ENCODE measurements around the gene CYB561D2.

CYB561D2 gene

DNA sequence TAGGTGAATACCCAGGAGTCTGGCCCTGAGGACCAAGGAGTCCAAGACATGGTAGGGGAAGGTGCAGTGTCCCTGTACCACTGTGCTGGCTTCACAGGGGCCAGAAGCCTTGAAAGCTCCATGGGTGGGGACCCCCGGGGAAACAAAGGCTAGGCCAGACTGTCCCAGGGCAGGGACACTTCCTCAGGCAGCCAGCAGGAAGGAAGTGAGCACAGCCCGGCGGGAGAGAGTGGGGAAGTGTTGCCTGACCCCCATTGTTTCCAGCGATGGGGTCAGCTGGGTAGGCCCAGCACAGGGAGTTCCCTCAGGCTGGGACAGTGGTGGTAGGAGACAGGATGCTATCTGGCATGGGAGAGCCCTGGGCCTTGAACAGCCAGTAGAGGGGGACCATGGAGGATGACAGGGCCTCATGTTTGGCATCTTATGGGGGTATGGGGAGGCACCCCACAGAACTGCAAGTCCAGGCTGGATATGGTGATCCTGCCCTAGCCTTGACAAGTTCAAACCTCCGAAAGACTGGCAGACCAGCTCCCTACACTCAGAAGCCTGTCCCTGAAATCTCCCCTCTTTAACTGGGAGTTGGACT lies 27.0 kb upstream of the CYB561D2 start:
- Histone ChIP-seq H3K27ac (ENCODE audit: low read depth, low read length) (peak overlapping the region; percentile 86), H3K4me3 (ENCODE audit: low read depth in 1 of 5, low read length in 5 of 5) (peak overlapping the region in 4 of 5 donors; percentile 16 to 95 (median 58)), H3K4me1 (ENCODE audit: control insufficient read depth in 5 of 5, insufficient read depth in 5 of 5, low read length in 5 of 5) (peaks cover 24 to 79% (median 75%) of the 10 kb centered on the region in 5 donors), H3K27me3 (ENCODE audit: control insufficient read depth in 5 of 5, insufficient read depth in 4 of 5, low read length in 5 of 5) (no peaks in the 10 kb centered on the region), H3K9me3 (ENCODE audit: control insufficient read depth in 5 of 5, low read length in 5 of 5) (no peaks in the 10 kb centered on the region), H3K9ac (ENCODE audit: low read length in 5 of 5) (peak overlapping the region in 2 of 5 donors; percentile 11 to 32), H3K36me3 (ENCODE audit: control insufficient read depth in 5 of 5, insufficient read depth in 5 of 5, low read length in 5 of 5) (peaks cover 0 to 27% (median 22%) of the 10 kb centered on the region in 5 donors)

DNA sequence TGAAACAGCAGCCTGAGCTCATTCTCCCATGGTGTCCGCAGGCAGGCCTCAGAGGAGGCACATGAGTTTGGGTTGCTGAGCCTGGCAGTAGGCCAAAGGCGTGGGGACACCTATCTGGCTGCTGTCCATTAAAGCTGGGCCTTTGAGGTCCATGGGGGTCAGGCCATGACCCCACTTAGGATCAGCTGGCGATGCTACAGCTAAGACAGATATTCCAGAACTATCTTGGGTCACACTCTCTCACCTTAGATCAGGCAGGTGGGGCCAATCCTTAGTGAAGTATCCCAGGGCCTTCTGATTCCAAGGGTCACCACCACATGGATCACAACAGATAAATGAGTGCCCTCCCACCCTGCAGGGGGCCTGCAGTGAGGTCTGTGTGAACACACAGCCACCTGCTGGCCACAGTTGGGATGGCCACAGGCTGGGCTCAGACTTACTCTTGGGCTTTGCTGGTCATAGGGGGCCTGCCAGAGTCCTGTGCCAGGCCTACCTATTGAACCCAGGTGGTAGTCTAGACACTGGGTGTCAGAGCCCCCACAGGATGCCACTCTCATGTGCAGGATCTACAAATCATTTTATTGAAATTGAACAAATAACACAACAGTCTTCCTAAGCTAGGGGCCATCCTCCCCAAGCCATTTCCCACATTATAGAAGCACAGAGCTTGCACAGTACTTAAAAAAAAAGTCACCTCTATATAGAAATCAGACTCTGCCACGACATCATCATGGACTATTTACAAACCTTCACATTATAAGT lies 26.1 kb upstream of the CYB561D2 start:
- H3K4me1 ChIP-seq (ENCODE audit: control insufficient read depth in 5 of 5, insufficient read depth in 5 of 5, low read length in 5 of 5) = peaks cover 16 to 73% (median 68%) of the 10 kb centered on the region in 5 donors
- H3K36me3 ChIP-seq (ENCODE audit: control insufficient read depth in 5 of 5, insufficient read depth in 5 of 5, low read length in 5 of 5) = peaks cover 0 to 23% (median 19%) of the 10 kb centered on the region in 5 donors
- H3K4me3 ChIP-seq (ENCODE audit: low read depth in 1 of 5, low read length in 5 of 5) = peak overlapping the region in 1 of 5 donors; percentile 4
- no peaks in the 10 kb centered on the region for H3K27me3 ChIP-seq (ENCODE audit: control insufficient read depth in 5 of 5, insufficient read depth in 4 of 5, low read length in 5 of 5)
- H3K27ac ChIP-seq (ENCODE audit: low read depth, low read length) = peak overlapping the region; percentile 86
- no peaks in the 10 kb centered on the region for H3K9me3 ChIP-seq (ENCODE audit: control insufficient read depth in 5 of 5, low read length in 5 of 5)
- H3K9ac ChIP-seq (ENCODE audit: low read length in 5 of 5) = peak overlapping the region in 2 of 5 donors; percentile 11 to 32

DNA sequence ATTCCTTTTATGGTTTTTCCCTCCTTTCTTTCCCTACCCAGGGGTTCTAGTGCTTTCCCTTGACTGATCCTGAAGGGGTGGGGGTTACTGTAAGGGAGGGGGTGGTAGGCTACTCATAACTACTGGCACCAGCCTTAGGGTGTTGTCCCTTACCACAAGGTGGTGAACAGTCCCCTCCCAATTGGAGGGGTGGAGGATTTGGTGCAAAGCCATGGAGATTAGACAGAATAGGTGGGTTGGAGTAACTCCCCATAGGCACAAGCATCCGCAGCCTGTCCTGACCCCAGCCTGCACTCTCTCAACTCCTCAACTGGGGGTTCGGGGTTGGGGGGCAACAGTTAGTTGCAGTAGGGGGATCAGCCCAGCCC lies 25.6 kb upstream of the CYB561D2 start:
- Histone ChIP-seq H3K9me3 (ENCODE audit: control insufficient read depth in 5 of 5, low read length in 5 of 5) (no peaks in the 10 kb centered on the region), H3K36me3 (ENCODE audit: control insufficient read depth in 5 of 5, insufficient read depth in 5 of 5, low read length in 5 of 5) (peaks cover 0 to 23% (median 21%) of the 10 kb centered on the region in 5 donors), H3K4me3 (ENCODE audit: low read depth in 1 of 5, low read length in 5 of 5) (no peak overlapping the region), H3K4me1 (ENCODE audit: control insufficient read depth in 5 of 5, insufficient read depth in 5 of 5, low read length in 5 of 5) (peaks cover 11 to 67% (median 62%) of the 10 kb centered on the region in 5 donors), H3K27me3 (ENCODE audit: control insufficient read depth in 5 of 5, insufficient read depth in 4 of 5, low read length in 5 of 5) (no peaks in the 10 kb centered on the region), H3K27ac (ENCODE audit: low read depth, low read length) (peak overlapping the region; percentile 86), H3K9ac (ENCODE audit: low read length in 5 of 5) (no peak overlapping the region)

DNA sequence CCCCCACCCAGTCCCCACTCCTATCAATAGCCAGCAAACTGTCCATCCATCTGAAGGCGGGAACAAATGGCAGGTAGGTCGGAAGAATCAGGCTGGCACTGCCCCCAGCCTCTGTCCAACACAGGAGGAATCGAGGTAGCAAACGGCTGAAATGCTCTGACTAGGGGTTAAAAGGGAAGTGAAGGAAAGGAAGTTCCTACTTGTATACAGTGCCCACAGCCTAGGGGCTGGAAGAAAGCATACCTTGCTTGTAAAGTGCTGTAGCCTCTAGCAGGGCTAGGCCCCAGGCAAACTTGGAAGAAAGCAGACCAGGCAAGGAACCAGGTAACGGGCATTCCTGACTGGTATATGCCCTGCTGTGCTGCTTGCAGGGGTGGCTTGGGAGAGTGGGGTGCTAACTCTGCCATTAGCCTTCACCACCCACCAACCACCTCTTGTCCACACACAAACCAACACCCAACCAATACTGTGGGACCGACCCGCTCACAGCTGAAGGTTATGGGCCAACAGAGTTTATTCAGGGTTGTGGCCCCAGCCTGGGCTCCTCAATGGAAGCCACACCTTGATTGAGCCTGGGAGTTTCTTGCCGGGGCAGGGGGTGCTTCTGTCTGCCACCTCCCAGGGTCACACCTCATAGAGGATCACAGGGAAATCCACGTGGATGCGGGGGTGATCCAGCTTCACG lies 25.0 kb upstream of the CYB561D2 start:
- H3K27ac ChIP-seq (ENCODE audit: low read depth, low read length) = peak overlapping the region; percentile 86
- H3K4me1 ChIP-seq (ENCODE audit: control insufficient read depth in 5 of 5, insufficient read depth in 5 of 5, low read length in 5 of 5) = peaks cover 8 to 62% (median 57%) of the 10 kb centered on the region in 5 donors
- H3K4me3 ChIP-seq (ENCODE audit: low read depth in 1 of 5, low read length in 5 of 5) = no peak overlapping the region
- no peaks in the 10 kb centered on the region for H3K9me3 ChIP-seq (ENCODE audit: control insufficient read depth in 5 of 5, low read length in 5 of 5)
- H3K27me3 ChIP-seq (ENCODE audit: control insufficient read depth in 5 of 5, insufficient read depth in 4 of 5, low read length in 5 of 5) = no peaks in the 10 kb centered on the region
- H3K9ac ChIP-seq (ENCODE audit: low read length in 5 of 5) = peak overlapping the region in 1 of 5 donors; percentile 13
- peaks cover 0 to 29% (median 27%) of the 10 kb centered on the region in 5 donors for H3K36me3 ChIP-seq (ENCODE audit: control insufficient read depth in 5 of 5, insufficient read depth in 5 of 5, low read length in 5 of 5)

DNA sequence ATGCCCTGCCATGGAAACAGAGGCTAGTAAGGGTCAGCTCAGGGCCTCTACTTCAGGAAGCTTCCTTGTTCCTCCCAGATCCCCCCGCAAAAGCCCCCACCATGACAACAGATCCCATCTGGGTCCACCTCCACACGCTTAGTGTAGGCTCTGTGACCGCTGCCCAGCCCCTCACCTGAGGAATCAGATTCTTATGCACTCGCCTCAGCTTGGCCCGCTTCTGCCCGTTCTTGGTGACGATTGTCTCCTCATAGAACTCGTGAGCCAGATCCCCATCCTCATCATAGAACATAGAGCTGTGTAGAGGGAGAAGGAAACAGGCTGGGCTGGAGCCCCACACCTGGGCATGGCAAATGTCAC lies 24.5 kb upstream of the CYB561D2 start:
- H3K4me1 ChIP-seq (ENCODE audit: control insufficient read depth in 5 of 5, insufficient read depth in 5 of 5, low read length in 5 of 5) = peaks cover 8 to 59% (median 54%) of the 10 kb centered on the region in 5 donors
- no peak overlapping the region for H3K27ac ChIP-seq (ENCODE audit: low read depth, low read length)
- H3K9me3 ChIP-seq (ENCODE audit: control insufficient read depth in 5 of 5, low read length in 5 of 5) = no peaks in the 10 kb centered on the region
- H3K4me3 ChIP-seq (ENCODE audit: low read depth in 1 of 5, low read length in 5 of 5) = no peak overlapping the region
- H3K27me3 ChIP-seq (ENCODE audit: control insufficient read depth in 5 of 5, insufficient read depth in 4 of 5, low read length in 5 of 5) = no peaks in the 10 kb centered on the region
- H3K36me3 ChIP-seq (ENCODE audit: control insufficient read depth in 5 of 5, insufficient read depth in 5 of 5, low read length in 5 of 5) = peaks cover 4 to 34% (median 32%) of the 10 kb centered on the region in 5 donors
- no peak overlapping the region for H3K9ac ChIP-seq (ENCODE audit: low read length in 5 of 5)

DNA sequence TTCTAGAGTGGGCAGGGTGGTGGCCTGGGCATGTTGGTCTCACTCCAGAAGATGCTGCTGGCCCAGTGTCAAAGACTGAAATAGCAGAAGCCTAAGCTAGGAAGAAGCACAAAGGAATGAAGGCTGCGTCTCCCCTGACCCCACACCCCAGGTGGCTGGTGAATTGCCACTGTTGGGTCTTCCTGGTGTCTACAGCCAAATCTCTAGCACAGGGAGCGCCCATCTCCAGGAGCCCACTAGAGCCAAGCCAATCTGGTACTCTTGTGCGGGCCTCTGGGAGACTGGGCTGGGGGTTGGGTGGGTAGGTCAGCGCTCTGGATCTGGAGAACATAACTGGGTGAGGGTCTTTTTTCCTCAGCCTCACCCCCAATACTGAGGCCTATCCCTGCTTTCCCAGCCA lies 23.5 kb upstream of the CYB561D2 start:
- H3K9me3 ChIP-seq (ENCODE audit: control insufficient read depth in 5 of 5, low read length in 5 of 5) = no peaks in the 10 kb centered on the region
- no peaks in the 10 kb centered on the region for H3K27me3 ChIP-seq (ENCODE audit: control insufficient read depth in 5 of 5, insufficient read depth in 4 of 5, low read length in 5 of 5)
- H3K36me3 ChIP-seq (ENCODE audit: control insufficient read depth in 5 of 5, insufficient read depth in 5 of 5, low read length in 5 of 5) = peaks cover 4 to 44% (median 41%) of the 10 kb centered on the region in 5 donors
- H3K4me3 ChIP-seq (ENCODE audit: low read depth in 1 of 5, low read length in 5 of 5) = peak overlapping the region; percentile 81 to 89 (median 88)
- peak overlapping the region; percentile 77 for H3K27ac ChIP-seq (ENCODE audit: low read depth, low read length)
- peak overlapping the region; percentile 84 to 96 (median 92) for H3K9ac ChIP-seq (ENCODE audit: low read length in 5 of 5)
- peaks cover 8 to 56% (median 49%) of the 10 kb centered on the region in 5 donors for H3K4me1 ChIP-seq (ENCODE audit: control insufficient read depth in 5 of 5, insufficient read depth in 5 of 5, low read length in 5 of 5)

DNA sequence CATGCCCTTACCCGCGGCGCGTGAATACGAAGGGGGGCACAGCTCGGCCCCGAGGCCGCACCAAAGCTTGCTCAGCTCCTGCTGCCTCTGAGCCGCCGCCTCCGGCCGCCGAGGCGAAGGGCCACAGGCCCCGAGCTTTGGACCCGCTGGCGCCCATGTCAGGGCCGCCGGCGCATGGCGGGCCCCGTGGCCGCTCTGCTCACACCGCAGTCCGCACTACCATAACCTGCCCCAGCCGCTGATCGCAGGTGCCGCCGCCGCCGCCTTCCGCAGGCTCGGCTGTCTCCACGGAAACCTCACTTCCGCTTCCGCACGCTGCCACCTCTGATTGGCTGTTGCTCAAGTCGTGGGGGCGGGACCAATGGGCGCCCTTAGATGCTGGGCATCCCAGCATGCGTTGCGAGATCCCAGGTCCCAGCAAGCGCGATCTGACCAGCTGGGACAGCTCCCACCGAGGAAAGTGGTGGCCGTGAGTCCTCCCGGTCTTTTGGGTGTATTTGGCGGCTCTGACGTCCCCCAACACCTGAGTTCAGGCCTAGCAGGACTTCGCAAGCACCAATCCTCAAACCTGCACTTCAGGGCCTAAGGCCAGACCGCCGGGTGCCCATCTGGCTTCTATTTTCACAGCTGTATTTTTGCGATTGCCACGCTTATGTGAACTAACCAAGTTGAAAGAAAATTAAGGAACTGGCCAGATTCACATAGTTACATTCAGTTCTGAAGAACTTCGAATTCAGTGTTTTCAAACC lies 22.5 kb upstream of the CYB561D2 start, which contains the start of gene TUSC2:
Gene TUSC2, minus strand, starts transcription at position 281 of the 749 bp plus-strand sequence. Its CDS starts 124 bp downstream, at position 157.
- H3K9me3 ChIP-seq (ENCODE audit: control insufficient read depth in 5 of 5, low read length in 5 of 5) = no peaks in the 10 kb centered on the region
- H3K36me3 ChIP-seq (ENCODE audit: control insufficient read depth in 5 of 5, insufficient read depth in 5 of 5, low read length in 5 of 5) = peaks cover 4 to 47% (median 43%) of the 10 kb centered on the region in 5 donors
- peak within 1 kb of the TSS; percentile 84 to 96 (median 92) for H3K9ac ChIP-seq (ENCODE audit: low read length in 5 of 5)

DNA sequence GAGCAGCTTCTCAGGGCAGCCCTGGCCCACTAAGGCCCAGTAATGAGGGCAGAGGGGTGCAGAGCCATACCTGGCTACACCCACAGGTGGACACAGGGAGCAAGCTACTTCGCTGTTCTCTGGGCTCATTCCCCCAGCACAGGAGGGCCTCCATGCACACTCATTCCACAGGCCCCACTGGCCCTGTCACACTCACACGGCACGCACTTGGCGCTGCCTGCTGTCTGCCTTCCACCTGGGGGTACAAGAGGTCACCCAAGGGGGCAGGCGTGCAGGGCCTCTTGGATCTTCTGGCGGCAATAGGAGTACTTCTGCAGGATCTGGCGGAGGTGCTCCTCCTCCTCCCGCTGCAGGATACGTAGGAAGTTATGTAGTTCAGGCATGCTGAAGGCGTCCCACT lies 20.3 kb upstream of the CYB561D2 start:
- no peak overlapping the region for H3K4me3 ChIP-seq (ENCODE audit: low read depth in 1 of 5, low read length in 5 of 5)
- no peaks in the 10 kb centered on the region for H3K27me3 ChIP-seq (ENCODE audit: control insufficient read depth in 5 of 5, insufficient read depth in 4 of 5, low read length in 5 of 5)
- peaks cover 15 to 52% (median 46%) of the 10 kb centered on the region in 5 donors for H3K4me1 ChIP-seq (ENCODE audit: control insufficient read depth in 5 of 5, insufficient read depth in 5 of 5, low read length in 5 of 5)
- peaks cover 4 to 47% (median 40%) of the 10 kb centered on the region in 5 donors for H3K36me3 ChIP-seq (ENCODE audit: control insufficient read depth in 5 of 5, insufficient read depth in 5 of 5, low read length in 5 of 5)
- no peak overlapping the region for H3K27ac ChIP-seq (ENCODE audit: low read depth, low read length)
- H3K9me3 ChIP-seq (ENCODE audit: control insufficient read depth in 5 of 5, low read length in 5 of 5) = no peaks in the 10 kb centered on the region
- no peak overlapping the region for H3K9ac ChIP-seq (ENCODE audit: low read length in 5 of 5)

More for the DNA sequence above, 22.5 kb upstream of the CYB561D2 start, which contains the start of gene TUSC2:
- H3K4me3 ChIP-seq (ENCODE audit: low read depth in 1 of 5, low read length in 5 of 5) = peak within 1 kb of the TSS; percentile 81 to 89 (median 88)
- no peaks in the 10 kb centered on the region for H3K27me3 ChIP-seq (ENCODE audit: control insufficient read depth in 5 of 5, insufficient read depth in 4 of 5, low read length in 5 of 5)
- H3K27ac ChIP-seq (ENCODE audit: low read depth, low read length) = peak within 1 kb of the TSS; percentile 77
- H3K4me1 ChIP-seq (ENCODE audit: control insufficient read depth in 5 of 5, insufficient read depth in 5 of 5, low read length in 5 of 5) = peaks cover 10 to 50% (median 42%) of the 10 kb centered on the region in 5 donors

DNA sequence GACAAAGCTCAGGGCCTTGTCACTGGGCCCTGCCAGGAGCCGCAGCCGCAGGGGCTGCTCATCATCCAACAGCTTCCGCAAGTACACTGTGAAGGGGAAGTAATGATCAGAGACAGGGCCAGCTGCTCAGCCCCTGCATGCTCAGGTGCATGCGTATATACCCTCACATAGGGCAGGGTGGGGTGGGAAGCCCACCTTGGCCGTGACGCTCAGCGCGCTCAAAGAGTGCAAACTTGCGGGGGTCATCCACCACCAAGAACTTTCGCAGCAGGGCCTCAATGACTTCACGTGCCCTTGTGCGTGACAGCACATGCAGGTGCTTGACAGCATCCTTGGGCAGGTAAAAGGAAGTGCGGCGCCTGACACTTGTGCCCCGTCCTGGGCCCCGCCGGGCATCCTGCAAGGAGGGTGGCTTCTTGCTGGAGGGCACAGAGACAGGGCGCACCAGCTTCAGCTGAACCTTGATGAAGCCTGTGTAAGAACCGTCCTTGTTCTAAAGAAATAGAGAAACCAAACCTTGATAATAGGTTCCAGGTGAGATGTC lies 19.2 kb upstream of the CYB561D2 start:
- H3K9ac ChIP-seq (ENCODE audit: low read length in 5 of 5) = no peak overlapping the region
- H3K4me1 ChIP-seq (ENCODE audit: control insufficient read depth in 5 of 5, insufficient read depth in 5 of 5, low read length in 5 of 5) = peaks cover 16 to 58% (median 54%) of the 10 kb centered on the region in 5 donors
- H3K9me3 ChIP-seq (ENCODE audit: control insufficient read depth in 5 of 5, low read length in 5 of 5) = no peaks in the 10 kb centered on the region
- H3K27me3 ChIP-seq (ENCODE audit: control insufficient read depth in 5 of 5, insufficient read depth in 4 of 5, low read length in 5 of 5) = no peaks in the 10 kb centered on the region
- peaks cover 4 to 36% (median 31%) of the 10 kb centered on the region in 5 donors for H3K36me3 ChIP-seq (ENCODE audit: control insufficient read depth in 5 of 5, insufficient read depth in 5 of 5, low read length in 5 of 5)
- no peak overlapping the region for H3K4me3 ChIP-seq (ENCODE audit: low read depth in 1 of 5, low read length in 5 of 5)
- no peak overlapping the region for H3K27ac ChIP-seq (ENCODE audit: low read depth, low read length)

Measured in subcutaneous abdominal adipose tissue (tissue), 5 donors.